Measurements from ENCODE around the gene SPG11.
A peak's percentile ranks its signal among the peaks of the same experiment; 100 is the strongest.
"Not testable (repeated sequence)": the region's sequence is repeated elsewhere in the genome, so short reads cannot be mapped to it uniquely, and the experiment has no call there.

The SPG11 gene

GRCh38 chr15:44695294-44695693 is 31.8 kb upstream of the SPG11 start:
- Mint-ChIP-seq H3K27ac (no peak overlapping the region), H3K9me3 (peaks cover 11% of the 10 kb centered on the region), H3K36me3 (ENCODE audit: low read depth) (no peaks in the 10 kb centered on the region), H3K4me3 (no peak overlapping the region), H3K27me3 (no peaks in the 10 kb centered on the region), H3K4me1 (ENCODE audit: low read depth) (peaks cover 20% of the 10 kb centered on the region)

GRCh38 chr15:44694416-44694815 is 31.0 kb upstream of the SPG11 start:
- no peak overlapping the region for H3K4me3 Mint-ChIP-seq
- H3K36me3 Mint-ChIP-seq (ENCODE audit: low read depth), result no peaks in the 10 kb centered on the region
- no peak overlapping the region for H3K27ac Mint-ChIP-seq

GRCh38 chr15:44692659-44693058 is 29.2 kb upstream of the SPG11 start:
- H3K36me3 Mint-ChIP-seq (ENCODE audit: low read depth), result peaks cover 2% of the 10 kb centered on the region
- peaks cover 36% of the 10 kb centered on the region for H3K4me1 Mint-ChIP-seq (ENCODE audit: low read depth)
- no peak overlapping the region for H3K27ac Mint-ChIP-seq
- H3K4me3 Mint-ChIP-seq, result no peak overlapping the region
- H3K9me3 Mint-ChIP-seq, result peaks cover 2% of the 10 kb centered on the region
- H3K27me3 Mint-ChIP-seq, result no peaks in the 10 kb centered on the region

More at GRCh38 chr15:44694416-44694815, 31.0 kb upstream of the SPG11 start:
- H3K9me3 Mint-ChIP-seq, result peaks cover 5% of the 10 kb centered on the region
- peaks cover 21% of the 10 kb centered on the region for H3K4me1 Mint-ChIP-seq (ENCODE audit: low read depth)
- no peaks in the 10 kb centered on the region for H3K27me3 Mint-ChIP-seq

GRCh38 chr15:44690245-44690644 is 26.8 kb upstream of the SPG11 start:
- not testable (repeated sequence) for H3K27ac Mint-ChIP-seq; H3K36me3 Mint-ChIP-seq (ENCODE audit: low read depth); H3K27me3 Mint-ChIP-seq; H3K9me3 Mint-ChIP-seq; H3K4me3 Mint-ChIP-seq
- peaks cover 49% of the 10 kb centered on the region for H3K4me1 Mint-ChIP-seq (ENCODE audit: low read depth)

GRCh38 chr15:44689318-44689717 is 25.9 kb upstream of the SPG11 start:
- not testable (repeated sequence) for H3K36me3 Mint-ChIP-seq (ENCODE audit: low read depth); H3K27ac Mint-ChIP-seq; H3K27me3 Mint-ChIP-seq; H3K9me3 Mint-ChIP-seq; H3K4me3 Mint-ChIP-seq
- H3K4me1 Mint-ChIP-seq (ENCODE audit: low read depth), result peaks cover 53% of the 10 kb centered on the region

GRCh38 chr15:44682809-44683682 is 19.6 kb upstream of the SPG11 start:
- Mint-ChIP-seq H3K4me3 (peak overlapping the region; percentile 69), H3K27ac (peak overlapping the region; percentile 88), H3K4me1 (ENCODE audit: low read depth) (peaks cover 92% of the 10 kb centered on the region), H3K36me3 (ENCODE audit: low read depth) (peaks cover 12% of the 10 kb centered on the region)
- not testable (repeated sequence) for H3K27me3 Mint-ChIP-seq, H3K9me3 Mint-ChIP-seq

- peaks cover 94% of the 10 kb centered on the region for H3K4me1 Mint-ChIP-seq (ENCODE audit: low read depth)
- H3K9me3 Mint-ChIP-seq, result peaks cover 6% of the 10 kb centered on the region
- H3K4me3 Mint-ChIP-seq, result peak overlapping the region; percentile 69
- H3K36me3 Mint-ChIP-seq (ENCODE audit: low read depth), result peaks cover 6% of the 10 kb centered on the region
- no peaks in the 10 kb centered on the region for H3K27me3 Mint-ChIP-seq
- peak overlapping the region; percentile 88 for H3K27ac Mint-ChIP-seq
Measured at GRCh38 chr15:44682211-44682610, 18.7 kb upstream of the SPG11 start.

- Mint-ChIP-seq H3K4me1 (ENCODE audit: low read depth) (peaks cover 92% of the 10 kb centered on the region), H3K27ac (peak overlapping the region; percentile 95), H3K9me3 (no peaks in the 10 kb centered on the region), H3K4me3 (peak overlapping the region; percentile 78), H3K36me3 (ENCODE audit: low read depth) (no peaks in the 10 kb centered on the region), H3K27me3 (no peaks in the 10 kb centered on the region)
Measured at GRCh38 chr15:44676676-44677075, 13.2 kb upstream of the SPG11 start.

- H3K36me3 Mint-ChIP-seq (ENCODE audit: low read depth), result no peaks in the 10 kb centered on the region
- H3K27me3 Mint-ChIP-seq, result no peaks in the 10 kb centered on the region
- peak overlapping the region; percentile 78 for H3K4me3 Mint-ChIP-seq
- H3K4me1 Mint-ChIP-seq (ENCODE audit: low read depth), result peaks cover 93% of the 10 kb centered on the region
- H3K9me3 Mint-ChIP-seq, result no peaks in the 10 kb centered on the region
- peak overlapping the region; percentile 95 for H3K27ac Mint-ChIP-seq
Measured at GRCh38 chr15:44675911-44676310, 12.4 kb upstream of the SPG11 start.

- Mint-ChIP-seq H3K4me3 (no peak overlapping the region), H3K27me3 (no peaks in the 10 kb centered on the region), H3K27ac (no peak overlapping the region), H3K36me3 (ENCODE audit: low read depth) (no peaks in the 10 kb centered on the region), H3K9me3 (no peaks in the 10 kb centered on the region), H3K4me1 (ENCODE audit: low read depth) (peaks cover 95% of the 10 kb centered on the region)
Measured at GRCh38 chr15:44673639-44674038, 10.2 kb upstream of the SPG11 start.

- Mint-ChIP-seq H3K4me3 (no peak overlapping the region), H3K36me3 (ENCODE audit: low read depth) (no peaks in the 10 kb centered on the region), H3K27ac (peak overlapping the region; percentile 82), H3K4me1 (ENCODE audit: low read depth) (peaks cover 89% of the 10 kb centered on the region), H3K9me3 (no peaks in the 10 kb centered on the region), H3K27me3 (no peaks in the 10 kb centered on the region)
Measured at GRCh38 chr15:44670087-44670950, 6.9 kb upstream of the SPG11 start.

- no peak overlapping the region for H3K27ac Mint-ChIP-seq
Measured at GRCh38 chr15:44668921-44669320, 5.5 kb upstream of the SPG11 start.

GRCh38 chr15:44667039-44667360 is 3.5 kb upstream of the SPG11 start:
- peak overlapping the region; percentile 94 for H3K27ac Mint-ChIP-seq
- H3K36me3 Mint-ChIP-seq (ENCODE audit: low read depth), result no peaks in the 10 kb centered on the region
- H3K9me3 Mint-ChIP-seq, result no peaks in the 10 kb centered on the region
- H3K4me3 Mint-ChIP-seq, result peak overlapping the region; percentile 70
- H3K27me3 Mint-ChIP-seq, result no peaks in the 10 kb centered on the region
- H3K4me1 Mint-ChIP-seq (ENCODE audit: low read depth), result peaks cover 79% of the 10 kb centered on the region

More at GRCh38 chr15:44668921-44669320, 5.5 kb upstream of the SPG11 start:
- Mint-ChIP-seq H3K9me3 (no peaks in the 10 kb centered on the region), H3K27me3 (no peaks in the 10 kb centered on the region), H3K4me1 (ENCODE audit: low read depth) (peaks cover 93% of the 10 kb centered on the region), H3K36me3 (ENCODE audit: low read depth) (no peaks in the 10 kb centered on the region), H3K4me3 (no peak overlapping the region)

- peaks cover 79% of the 10 kb centered on the region for H3K4me1 Mint-ChIP-seq (ENCODE audit: low read depth)
- H3K36me3 Mint-ChIP-seq (ENCODE audit: low read depth), result no peaks in the 10 kb centered on the region
- peak overlapping the region; percentile 70 for H3K4me3 Mint-ChIP-seq
- H3K9me3 Mint-ChIP-seq, result no peaks in the 10 kb centered on the region
- no peaks in the 10 kb centered on the region for H3K27me3 Mint-ChIP-seq
- peak overlapping the region; percentile 94 for H3K27ac Mint-ChIP-seq
Measured at GRCh38 chr15:44666210-44667038, 3.0 kb upstream of the SPG11 start.
